ENCODE measurements around the gene MYZAP. TPM values are rescaled to one million over a fixed set of nuclear protein-coding genes. Genes with fewer than 3 reads are reported as not detected.

MYZAP gene
- total and polyA plus RNA-seq, 5 donors from 2014 or later, result 0.49 to 3.9 (median 1.6) TPM

DNA sequence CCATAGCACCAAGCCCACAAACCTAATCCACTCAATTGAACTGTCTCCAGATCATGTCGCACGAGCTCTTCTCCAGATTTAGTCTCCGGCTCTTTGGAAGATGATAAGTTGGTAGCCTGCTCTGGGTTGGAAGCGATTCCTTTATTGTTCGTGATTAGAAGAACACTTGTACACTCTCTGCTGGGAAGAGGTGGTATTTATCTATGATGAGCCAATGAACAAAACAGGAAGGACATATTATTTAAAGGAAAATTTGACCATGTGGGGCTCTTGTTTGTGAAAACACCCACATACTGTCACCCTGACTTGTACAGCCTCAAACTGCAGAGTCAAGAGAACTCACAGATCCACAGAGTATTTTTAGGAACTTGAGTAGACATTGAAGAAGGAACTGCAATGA, 54.4 kb downstream of the MYZAP start:
- Histone ChIP-seq H3K4me1 (ENCODE audit: control insufficient read depth, insufficient read depth, low read length, poor library complexity, severe bottlenecking) (no peaks in the 10 kb centered on the region), H3K4me3 (ENCODE audit: low read depth, low read length) (no peak overlapping the region), H3K9me3 (ENCODE audit: control insufficient read depth in 2 of 2, low read length in 2 of 2) (no peaks in the 10 kb centered on the region), H3K27ac (ENCODE audit: insufficient read depth, low read length, poor library complexity, severe bottlenecking) (no peak overlapping the region), H3K36me3 (ENCODE audit: control insufficient read depth, insufficient read depth, low read length) (no peaks in the 10 kb centered on the region), H3K27me3 (ENCODE audit: control insufficient read depth, insufficient read depth, low read length) (peaks cover 2% of the 10 kb centered on the region)
- Mint-ChIP-seq H3K9me3 (no peaks in the 10 kb centered on the region), H3K27me3 (no peaks in the 10 kb centered on the region), H3K36me3 (peaks cover 11% of the 10 kb centered on the region), H3K4me3 (no peak overlapping the region), H3K4me1 (peaks cover 0 to 5% (median 0%) of the 10 kb centered on the region in 4 donors), H3K27ac (no peak overlapping the region)
- no peak for ATAC-seq (ENCODE audit: low read depth in 2 of 2)
- no peak for DNase-seq

- Histone ChIP-seq H3K36me3 (ENCODE audit: control insufficient read depth, insufficient read depth, low read length) (no peaks in the 10 kb centered on the region), H3K9me3 (ENCODE audit: control insufficient read depth in 2 of 2, low read length in 2 of 2) (no peaks in the 10 kb centered on the region), H3K4me1 (ENCODE audit: control insufficient read depth, insufficient read depth, low read length, poor library complexity, severe bottlenecking) (no peaks in the 10 kb centered on the region), H3K27me3 (ENCODE audit: control insufficient read depth, insufficient read depth, low read length) (peaks cover 2% of the 10 kb centered on the region), H3K4me3 (ENCODE audit: low read depth, low read length) (no peak overlapping the region), H3K27ac (ENCODE audit: insufficient read depth, low read length, poor library complexity, severe bottlenecking) (no peak overlapping the region)
- H3K36me3 Mint-ChIP-seq, result peaks cover 7% of the 10 kb centered on the region
- H3K27ac Mint-ChIP-seq, result no peak overlapping the region
- no peak for ATAC-seq (ENCODE audit: low read depth in 2 of 2)
- H3K27me3 Mint-ChIP-seq, result no peaks in the 10 kb centered on the region
- no peak overlapping the region for H3K4me3 Mint-ChIP-seq
- no peak for DNase-seq
- no peaks in the 10 kb centered on the region for H3K9me3 Mint-ChIP-seq
- no peaks in the 10 kb centered on the region for H3K4me1 Mint-ChIP-seq
Measured at GRCh38 chr15:57647071-57647790, 55.5 kb downstream of the MYZAP start.

DNA sequence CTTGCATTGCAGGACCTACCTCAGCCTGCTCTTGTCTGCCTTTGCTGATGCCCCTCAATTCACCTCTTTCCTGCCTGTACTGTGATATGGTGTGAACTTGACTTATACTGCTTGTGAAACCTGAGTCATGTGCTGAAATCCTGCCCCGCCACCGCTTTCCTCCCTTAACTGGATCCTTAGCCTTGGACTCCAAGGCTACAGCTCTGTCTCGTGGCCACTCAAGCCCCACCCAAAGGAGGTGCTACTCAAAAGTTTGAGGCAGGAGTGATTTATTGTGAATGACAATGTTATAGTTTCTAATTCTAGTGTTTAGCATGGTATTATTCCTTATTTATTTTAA, 56.1 kb downstream of the MYZAP start:
- H3K4me1 ChIP-seq (ENCODE audit: control insufficient read depth, insufficient read depth, low read length, poor library complexity, severe bottlenecking), result no peaks in the 10 kb centered on the region
- H3K9me3 ChIP-seq (ENCODE audit: control insufficient read depth in 2 of 2, low read length in 2 of 2), result no peaks in the 10 kb centered on the region
- no peak overlapping the region for H3K27ac ChIP-seq (ENCODE audit: insufficient read depth, low read length, poor library complexity, severe bottlenecking)
- H3K4me3 Mint-ChIP-seq, result no peak overlapping the region
- no peak for DNase-seq
- H3K27me3 ChIP-seq (ENCODE audit: control insufficient read depth, insufficient read depth, low read length), result peaks cover 2% of the 10 kb centered on the region
- no peak overlapping the region for H3K27ac Mint-ChIP-seq
- peaks cover 7% of the 10 kb centered on the region for H3K36me3 Mint-ChIP-seq
- H3K36me3 ChIP-seq (ENCODE audit: control insufficient read depth, insufficient read depth, low read length), result no peaks in the 10 kb centered on the region
- no peaks in the 10 kb centered on the region for H3K4me1 Mint-ChIP-seq
- no peaks in the 10 kb centered on the region for H3K9me3 Mint-ChIP-seq
- no peak for ATAC-seq (ENCODE audit: low read depth in 2 of 2)
- no peaks in the 10 kb centered on the region for H3K27me3 Mint-ChIP-seq
- no peak overlapping the region for H3K4me3 ChIP-seq (ENCODE audit: low read depth, low read length)

- no peak overlapping the region for H3K4me3 ChIP-seq (ENCODE audit: low read depth, low read length)
- H3K4me3 Mint-ChIP-seq, result no peak overlapping the region
- H3K36me3 Mint-ChIP-seq, result peaks cover 7% of the 10 kb centered on the region
- no peak overlapping the region for H3K27ac ChIP-seq (ENCODE audit: insufficient read depth, low read length, poor library complexity, severe bottlenecking)
- no peaks in the 10 kb centered on the region for H3K9me3 ChIP-seq (ENCODE audit: control insufficient read depth in 2 of 2, low read length in 2 of 2)
- no peaks in the 10 kb centered on the region for H3K36me3 ChIP-seq (ENCODE audit: control insufficient read depth, insufficient read depth, low read length)
- H3K4me1 ChIP-seq (ENCODE audit: control insufficient read depth, insufficient read depth, low read length, poor library complexity, severe bottlenecking), result no peaks in the 10 kb centered on the region
- H3K9me3 Mint-ChIP-seq, result no peaks in the 10 kb centered on the region
- ATAC-seq (ENCODE audit: low read depth in 2 of 2) (no peak), DNase-seq (no peak)
- peaks cover 2% of the 10 kb centered on the region for H3K27me3 ChIP-seq (ENCODE audit: control insufficient read depth, insufficient read depth, low read length)
- no peaks in the 10 kb centered on the region for H3K4me1 Mint-ChIP-seq
- H3K27me3 Mint-ChIP-seq, result no peaks in the 10 kb centered on the region
- no peak overlapping the region for H3K27ac Mint-ChIP-seq
Measured at GRCh38 chr15:57649138-57649537, 57.4 kb downstream of the MYZAP start.

GRCh38 chr15:57651445-57651844, 59.7 kb downstream of the MYZAP start:
- H3K27me3 Mint-ChIP-seq, result peaks cover 6% of the 10 kb centered on the region
- no peaks in the 10 kb centered on the region for H3K4me1 ChIP-seq (ENCODE audit: control insufficient read depth, insufficient read depth, low read length, poor library complexity, severe bottlenecking)
- no peak overlapping the region for H3K4me3 ChIP-seq (ENCODE audit: low read depth, low read length)
- no peak overlapping the region for H3K27ac Mint-ChIP-seq
- ATAC-seq (ENCODE audit: low read depth in 2 of 2) (no peak), DNase-seq (no peak)
- no peak overlapping the region for H3K27ac ChIP-seq (ENCODE audit: insufficient read depth, low read length, poor library complexity, severe bottlenecking)
- H3K27me3 ChIP-seq (ENCODE audit: control insufficient read depth, insufficient read depth, low read length), result peaks cover 2% of the 10 kb centered on the region
- H3K4me1 Mint-ChIP-seq, result no peaks in the 10 kb centered on the region
- peaks cover 7% of the 10 kb centered on the region for H3K36me3 Mint-ChIP-seq
- no peaks in the 10 kb centered on the region for H3K9me3 Mint-ChIP-seq
- H3K4me3 Mint-ChIP-seq, result no peak overlapping the region
- no peaks in the 10 kb centered on the region for H3K36me3 ChIP-seq (ENCODE audit: control insufficient read depth, insufficient read depth, low read length)
- no peaks in the 10 kb centered on the region for H3K9me3 ChIP-seq (ENCODE audit: control insufficient read depth in 2 of 2, low read length in 2 of 2)

DNA sequence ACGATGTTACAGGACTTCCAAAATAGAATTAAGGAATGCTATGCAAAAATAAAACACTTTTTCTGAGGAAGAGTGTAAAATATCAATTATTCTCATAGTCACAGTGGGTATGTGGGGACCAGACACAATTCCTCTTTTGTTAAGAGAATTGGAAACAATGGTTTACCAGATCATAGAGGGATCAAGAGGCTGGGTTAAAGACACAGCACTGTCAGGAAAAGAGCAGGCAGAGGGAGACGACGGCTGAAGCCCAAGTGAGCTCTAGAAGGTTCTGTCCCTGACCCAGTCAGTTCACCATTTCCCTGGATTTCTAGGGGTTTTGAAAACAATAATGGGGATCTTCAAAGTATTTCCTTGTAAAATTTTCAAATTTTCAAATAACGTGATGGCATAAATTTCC, 60.8 kb downstream of the MYZAP start:
- Histone ChIP-seq H3K4me1 (ENCODE audit: control insufficient read depth, insufficient read depth, low read length, poor library complexity, severe bottlenecking) (no peaks in the 10 kb centered on the region), H3K27ac (ENCODE audit: insufficient read depth, low read length, poor library complexity, severe bottlenecking) (no peak overlapping the region), H3K36me3 (ENCODE audit: control insufficient read depth, insufficient read depth, low read length) (no peaks in the 10 kb centered on the region), H3K4me3 (ENCODE audit: low read depth, low read length) (no peak overlapping the region), H3K27me3 (ENCODE audit: control insufficient read depth, insufficient read depth, low read length) (peaks cover 2% of the 10 kb centered on the region), H3K9me3 (ENCODE audit: control insufficient read depth in 2 of 2, low read length in 2 of 2) (no peaks in the 10 kb centered on the region)
- Mint-ChIP-seq H3K4me3 (no peak overlapping the region), H3K27ac (no peak overlapping the region), H3K27me3 (peaks cover 6% of the 10 kb centered on the region), H3K9me3 (no peaks in the 10 kb centered on the region), H3K36me3 (peaks cover 4% of the 10 kb centered on the region), H3K4me1 (no peaks in the 10 kb centered on the region)
- DNase-seq, result no peak
- ATAC-seq (ENCODE audit: low read depth in 2 of 2), result no peak

- H3K27ac Mint-ChIP-seq, result no peak overlapping the region
- H3K36me3 Mint-ChIP-seq, result peaks cover 4% of the 10 kb centered on the region
- no peak overlapping the region for H3K27ac ChIP-seq (ENCODE audit: insufficient read depth, low read length, poor library complexity, severe bottlenecking)
- peaks cover 12% of the 10 kb centered on the region for H3K27me3 Mint-ChIP-seq
- H3K4me1 ChIP-seq (ENCODE audit: control insufficient read depth, insufficient read depth, low read length, poor library complexity, severe bottlenecking), result no peaks in the 10 kb centered on the region
- H3K9me3 Mint-ChIP-seq, result no peaks in the 10 kb centered on the region
- no peak overlapping the region for H3K4me3 ChIP-seq (ENCODE audit: low read depth, low read length)
- no peaks in the 10 kb centered on the region for H3K4me1 Mint-ChIP-seq
- H3K36me3 ChIP-seq (ENCODE audit: control insufficient read depth, insufficient read depth, low read length), result no peaks in the 10 kb centered on the region
- no peak overlapping the region for H3K4me3 Mint-ChIP-seq
- ATAC-seq (ENCODE audit: low read depth in 2 of 2) (no peak), DNase-seq (no peak)
- H3K9me3 ChIP-seq (ENCODE audit: control insufficient read depth in 2 of 2, low read length in 2 of 2), result no peaks in the 10 kb centered on the region
- H3K27me3 ChIP-seq (ENCODE audit: control insufficient read depth, insufficient read depth, low read length), result peaks cover 9% of the 10 kb centered on the region
Measured at GRCh38 chr15:57654153-57654852, 62.6 kb downstream of the MYZAP start.

DNA sequence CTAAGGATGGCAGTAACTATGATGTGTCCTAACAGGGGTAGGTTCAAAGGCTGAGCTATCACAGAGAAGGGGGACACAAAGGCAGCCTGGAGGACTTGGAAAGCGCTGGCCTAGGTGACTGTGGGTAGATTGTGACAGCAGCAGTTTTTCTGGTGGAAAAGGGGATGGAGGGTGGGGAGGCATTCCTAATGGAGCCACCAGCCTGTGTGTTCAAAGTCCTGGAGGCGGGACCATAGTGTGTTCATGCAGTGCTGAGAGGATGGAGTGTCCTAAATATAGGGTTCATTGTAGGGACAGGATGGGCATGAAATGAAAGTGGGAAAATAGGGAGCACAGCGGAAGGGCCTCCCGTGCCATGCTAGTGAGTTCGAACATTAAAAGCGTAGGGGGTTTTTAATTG, 63.3 kb downstream of the MYZAP start:
- H3K27me3 Mint-ChIP-seq, result peaks cover 12% of the 10 kb centered on the region
- H3K36me3 ChIP-seq (ENCODE audit: control insufficient read depth, insufficient read depth, low read length), result no peaks in the 10 kb centered on the region
- H3K27ac ChIP-seq (ENCODE audit: insufficient read depth, low read length, poor library complexity, severe bottlenecking), result no peak overlapping the region
- peaks cover 10% of the 10 kb centered on the region for H3K27me3 ChIP-seq (ENCODE audit: control insufficient read depth, insufficient read depth, low read length)
- H3K27ac Mint-ChIP-seq, result no peak overlapping the region
- H3K9me3 Mint-ChIP-seq, result no peaks in the 10 kb centered on the region
- peaks cover 4% of the 10 kb centered on the region for H3K36me3 Mint-ChIP-seq
- ATAC-seq (ENCODE audit: low read depth in 2 of 2) (no peak), DNase-seq (no peak)
- no peaks in the 10 kb centered on the region for H3K4me1 ChIP-seq (ENCODE audit: control insufficient read depth, insufficient read depth, low read length, poor library complexity, severe bottlenecking)
- H3K4me3 Mint-ChIP-seq, result no peak overlapping the region
- H3K4me1 Mint-ChIP-seq, result no peaks in the 10 kb centered on the region
- H3K4me3 ChIP-seq (ENCODE audit: low read depth, low read length), result no peak overlapping the region
- no peaks in the 10 kb centered on the region for H3K9me3 ChIP-seq (ENCODE audit: control insufficient read depth in 2 of 2, low read length in 2 of 2)
